ENCODE measurements around the gene THBS1.

THBS1 gene

GRCh38 chr15:39575180-39575579 is 5.7 kb upstream of the THBS1 start:
- DNase-seq = no peak

GRCh38 chr15:39578851-39579486 is 1.9 kb upstream of the THBS1 start:
- DNase-seq = no peak

DNA sequence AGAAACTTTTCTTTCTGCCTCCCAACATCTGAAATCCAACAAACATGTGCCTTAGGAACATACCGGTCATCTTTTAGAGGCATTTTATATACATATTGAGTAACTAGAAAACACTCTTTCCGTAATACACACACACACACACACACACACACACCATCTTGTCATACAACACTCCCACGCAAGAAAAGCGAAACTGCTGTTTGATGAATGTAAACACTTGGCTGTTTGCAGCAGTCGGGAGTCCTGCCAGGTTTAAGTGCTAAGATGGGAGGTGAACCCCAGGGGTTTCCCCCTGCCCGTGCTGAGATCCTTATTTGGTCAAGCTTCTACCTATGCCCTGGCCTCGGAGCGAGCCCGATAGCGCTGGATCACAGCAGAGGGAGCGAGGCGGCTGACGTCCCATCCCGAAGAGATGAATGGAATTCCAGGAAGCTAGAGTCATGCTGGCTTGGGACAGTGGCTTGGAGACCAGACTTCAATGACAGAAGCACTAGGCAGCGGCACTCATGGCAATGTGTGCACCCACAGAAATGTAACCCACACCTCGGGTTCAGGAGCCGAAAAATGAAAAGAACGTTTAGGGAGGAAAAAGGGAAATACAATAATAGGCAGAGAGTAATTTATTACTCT is 1.3 kb upstream of the THBS1 start:
- no peak for DNase-seq

DNA sequence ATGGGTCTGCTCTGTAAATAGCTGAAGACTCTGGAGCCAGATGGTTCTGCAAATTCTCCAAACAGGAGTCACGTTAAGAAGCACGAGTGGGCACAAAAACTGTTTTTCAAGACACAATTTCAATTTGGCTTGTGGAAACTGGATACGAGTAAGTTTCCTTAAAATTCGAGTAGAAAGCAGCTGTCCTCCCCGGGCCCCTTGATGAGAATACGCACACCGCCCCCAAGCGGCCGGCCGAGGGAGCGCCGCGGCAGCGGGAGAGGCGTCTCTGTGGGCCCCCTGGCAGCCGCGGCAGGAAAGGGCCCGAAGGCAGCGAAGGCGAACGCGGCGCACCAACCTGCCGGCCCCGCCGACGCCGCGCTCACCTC is 778 bp upstream of the THBS1 start:
- peak; percentile 92 for DNase-seq

GRCh38 chr15:39581242-39581792 is 438 bp downstream of the THBS1 start:
- DNase-seq = no peak

DNA sequence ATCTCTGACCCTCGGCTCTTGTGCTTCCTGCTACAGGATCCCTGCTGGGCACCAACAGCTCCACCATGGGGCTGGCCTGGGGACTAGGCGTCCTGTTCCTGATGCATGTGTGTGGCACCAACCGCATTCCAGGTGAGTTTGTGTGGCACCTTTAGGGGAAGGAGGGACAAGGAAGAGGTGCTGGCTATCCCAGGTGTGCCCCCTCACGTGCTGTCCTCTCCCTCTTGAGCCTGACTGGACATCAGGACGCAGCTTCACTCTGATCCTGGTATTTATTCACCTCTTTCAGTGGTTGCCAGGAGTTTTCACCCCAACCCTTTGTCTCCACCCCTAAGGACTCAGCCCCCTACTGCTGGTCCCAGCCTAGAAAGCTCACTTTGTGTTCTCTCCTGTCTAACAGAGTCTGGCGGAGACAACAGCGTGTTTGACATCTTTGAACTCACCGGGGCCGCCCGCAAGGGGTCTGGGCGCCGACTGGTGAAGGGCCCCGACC is 960 bp downstream of the THBS1 start:
- DNase-seq = no peak

GRCh38 chr15:39582286-39582976 is 1.6 kb downstream of the THBS1 start:
- DNase-seq = no peak

GRCh38 chr15:39582977-39583595 is 2.2 kb downstream of the THBS1 start:
- DNase-seq = no peak

GRCh38 chr15:39583596-39584265 is 2.9 kb downstream of the THBS1 start:
- DNase-seq = peak; percentile 49

GRCh38 chr15:39584266-39584659 is 3.4 kb downstream of the THBS1 start:
- no peak for DNase-seq

GRCh38 chr15:39584662-39585388 is 3.9 kb downstream of the THBS1 start:
- no peak for DNase-seq

DNA sequence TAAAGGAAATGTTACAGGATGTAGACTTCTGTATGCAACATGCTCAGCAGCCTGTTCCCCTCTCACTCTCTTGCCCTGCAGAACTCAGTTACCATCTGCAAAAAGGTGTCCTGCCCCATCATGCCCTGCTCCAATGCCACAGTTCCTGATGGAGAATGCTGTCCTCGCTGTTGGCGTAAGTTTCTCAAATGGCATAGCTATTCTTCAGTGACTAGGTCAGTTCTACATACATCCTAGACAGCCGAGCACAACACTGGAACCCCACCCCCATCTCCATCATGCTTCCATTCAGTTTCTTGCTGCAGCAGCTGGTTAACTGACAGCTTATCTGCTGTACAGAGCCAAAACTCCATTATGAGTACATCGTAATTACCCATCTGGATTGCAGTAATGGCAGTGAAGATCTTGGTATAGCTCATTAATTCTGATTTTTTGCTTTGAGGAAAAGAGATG is 4.5 kb downstream of the THBS1 start:
- no peak for DNase-seq

DNA sequence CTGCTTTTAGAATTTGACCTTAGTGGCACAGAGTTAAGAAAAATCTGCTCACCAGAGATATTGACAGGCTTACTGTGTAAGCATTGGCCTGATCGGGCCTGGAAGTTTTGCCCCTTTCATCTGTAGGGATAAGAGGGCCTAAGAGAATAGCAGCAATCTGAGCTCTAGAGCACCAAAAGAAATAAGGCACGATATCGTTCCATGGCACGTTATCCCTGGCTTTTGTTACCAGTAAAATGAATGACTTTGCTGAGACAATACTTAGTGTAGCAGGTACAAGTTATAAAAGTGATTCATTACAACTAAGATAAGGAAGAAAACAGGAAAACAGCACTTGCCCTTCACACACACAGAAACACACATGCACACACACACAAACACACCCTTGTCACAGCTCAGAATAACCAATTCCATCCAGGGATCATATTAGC is 5.0 kb downstream of the THBS1 start:
- DNase-seq = no peak

- no peak for DNase-seq
These were observed 5.7 kb downstream of the THBS1 start for GRCh38 chr15:39586387-39587095.

DNA sequence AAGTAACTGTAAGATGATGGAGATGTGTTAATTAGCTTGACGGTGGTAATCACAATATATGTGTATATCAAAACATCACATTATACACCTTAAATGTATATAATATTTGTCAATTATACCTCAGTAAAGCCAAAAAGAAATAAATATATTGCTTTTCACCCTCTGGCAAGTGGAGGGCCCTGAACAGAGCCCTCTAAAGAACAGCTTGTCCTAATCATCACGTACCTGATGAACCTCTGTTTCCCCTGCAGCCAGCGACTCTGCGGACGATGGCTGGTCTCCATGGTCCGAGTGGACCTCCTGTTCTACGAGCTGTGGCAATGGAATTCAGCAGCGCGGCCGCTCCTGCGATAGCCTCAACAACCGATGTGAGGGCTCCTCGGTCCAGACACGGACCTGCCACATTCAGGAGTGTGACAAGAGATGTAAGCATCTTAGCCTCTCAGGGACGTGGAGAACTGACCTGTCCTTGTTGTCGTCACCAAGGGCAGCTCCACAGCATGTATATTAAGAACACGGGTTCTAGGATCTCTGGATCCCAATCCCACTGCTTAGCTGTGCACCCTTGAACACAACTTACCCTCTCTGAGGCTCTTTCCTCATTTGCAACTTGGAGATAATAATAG is 6.3 kb downstream of the THBS1 start:
- DNase-seq = no peak

DNA sequence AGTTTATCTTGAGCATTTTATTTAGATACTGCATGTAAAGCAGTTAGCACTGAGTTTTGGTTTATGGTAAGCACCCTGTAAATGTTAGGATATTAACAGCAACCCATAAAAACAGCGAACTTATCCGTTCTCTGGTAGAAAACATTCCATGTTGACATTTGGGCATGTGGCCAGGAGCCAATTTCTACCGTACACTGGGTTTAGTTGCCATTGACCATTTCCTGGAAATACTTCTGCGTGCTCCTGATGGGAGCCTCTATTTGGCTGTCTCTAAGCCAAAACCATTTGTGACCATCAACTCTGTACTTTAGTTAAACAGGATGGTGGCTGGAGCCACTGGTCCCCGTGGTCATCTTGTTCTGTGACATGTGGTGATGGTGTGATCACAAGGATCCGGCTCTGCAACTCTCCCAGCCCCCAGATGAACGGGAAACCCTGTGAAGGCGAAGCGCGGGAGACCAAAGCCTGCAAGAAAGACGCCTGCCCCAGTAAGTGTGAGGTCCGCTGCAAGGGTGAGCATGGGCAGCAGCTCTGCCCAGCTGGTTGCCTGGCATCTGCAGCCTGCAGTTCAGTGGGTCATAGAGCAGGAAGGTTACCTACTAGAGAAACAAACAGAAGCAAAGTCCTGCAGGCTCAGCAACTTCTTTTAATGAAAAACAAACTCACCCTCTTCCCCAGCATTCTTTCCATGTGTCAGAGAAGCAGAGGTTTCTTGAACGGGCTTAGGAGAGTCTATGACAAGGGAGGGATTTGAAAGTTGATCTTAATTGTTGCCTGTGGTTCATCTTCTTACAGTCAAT is 7.1 kb downstream of the THBS1 start:
- no peak for DNase-seq

DNA sequence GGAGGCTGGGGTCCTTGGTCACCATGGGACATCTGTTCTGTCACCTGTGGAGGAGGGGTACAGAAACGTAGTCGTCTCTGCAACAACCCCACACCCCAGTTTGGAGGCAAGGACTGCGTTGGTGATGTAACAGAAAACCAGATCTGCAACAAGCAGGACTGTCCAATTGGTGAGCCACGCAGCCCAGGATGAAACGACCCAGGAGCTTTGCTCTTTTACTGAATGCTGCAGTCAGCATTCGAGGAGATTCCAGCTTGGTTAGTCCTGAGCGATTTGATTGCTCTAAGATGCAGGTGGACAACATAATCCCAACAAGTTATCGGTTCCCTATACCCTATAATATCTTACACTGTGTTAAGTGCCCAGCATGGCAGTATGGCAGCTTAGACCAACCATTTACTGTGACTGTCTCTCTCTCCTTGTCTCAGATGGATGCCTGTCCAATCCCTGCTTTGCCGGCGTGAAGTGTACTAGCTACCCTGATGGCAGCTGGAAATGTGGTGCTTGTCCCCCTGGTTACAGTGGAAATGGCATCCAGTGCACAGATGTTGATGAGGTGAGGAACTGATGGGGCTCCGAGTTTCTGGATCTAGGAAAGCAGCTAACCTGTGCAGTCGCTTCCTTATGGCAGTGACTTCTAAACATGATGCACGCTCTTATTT is 7.8 kb downstream of the THBS1 start:
- no peak for DNase-seq

GRCh38 chr15:39589193-39589814 is 8.4 kb downstream of the THBS1 start:
- DNase-seq = no peak
